Esophagus muscularis mucosa (tissue), 3 donors: ENCODE measurements around the gene PBXIP1.

Source experiments
- EP300 ChIP-seq: sonication (generic); formaldehyde crosslinking; IDR thresholded peaks from one replicate; pipeline ENCODE4 v1.6.1; 2017; ENCODE audit warnings: antibody characterized with exemption
- TF ChIP-seq, protein P1 (sequence below), 3 experiments: fragments of 200-600 bp in 2 of 3; fragments of 450-650 bp in 1 of 3; sonication (generic) in 2 of 3; IDR thresholded peaks; one replicate each; pipeline ENCODE4 v1.5.1; 2017 to 2019; ENCODE audit warnings: antibody characterized with exemption in 3 of 3, mild to moderate bottlenecking in 2 of 3, moderate library complexity in 1 of 3

DNA sequence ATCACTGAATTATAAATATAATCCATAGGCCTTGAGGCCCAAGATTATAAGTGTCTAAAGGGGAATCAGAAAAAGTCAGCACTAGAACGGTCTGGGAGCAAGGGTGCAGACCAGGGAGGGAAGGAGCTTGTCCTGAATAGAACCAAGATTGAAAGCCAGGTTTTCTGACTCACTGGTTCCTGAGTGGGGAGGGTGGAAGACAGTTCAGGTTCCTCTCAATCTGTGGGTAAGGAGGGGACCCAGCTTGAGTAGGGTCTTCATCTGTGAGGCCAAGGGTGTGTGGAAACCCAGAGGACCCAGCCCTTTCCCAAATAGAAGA is 38.3 kb upstream of the PBXIP1 start:
- TF ChIP-seq, protein P1, sequence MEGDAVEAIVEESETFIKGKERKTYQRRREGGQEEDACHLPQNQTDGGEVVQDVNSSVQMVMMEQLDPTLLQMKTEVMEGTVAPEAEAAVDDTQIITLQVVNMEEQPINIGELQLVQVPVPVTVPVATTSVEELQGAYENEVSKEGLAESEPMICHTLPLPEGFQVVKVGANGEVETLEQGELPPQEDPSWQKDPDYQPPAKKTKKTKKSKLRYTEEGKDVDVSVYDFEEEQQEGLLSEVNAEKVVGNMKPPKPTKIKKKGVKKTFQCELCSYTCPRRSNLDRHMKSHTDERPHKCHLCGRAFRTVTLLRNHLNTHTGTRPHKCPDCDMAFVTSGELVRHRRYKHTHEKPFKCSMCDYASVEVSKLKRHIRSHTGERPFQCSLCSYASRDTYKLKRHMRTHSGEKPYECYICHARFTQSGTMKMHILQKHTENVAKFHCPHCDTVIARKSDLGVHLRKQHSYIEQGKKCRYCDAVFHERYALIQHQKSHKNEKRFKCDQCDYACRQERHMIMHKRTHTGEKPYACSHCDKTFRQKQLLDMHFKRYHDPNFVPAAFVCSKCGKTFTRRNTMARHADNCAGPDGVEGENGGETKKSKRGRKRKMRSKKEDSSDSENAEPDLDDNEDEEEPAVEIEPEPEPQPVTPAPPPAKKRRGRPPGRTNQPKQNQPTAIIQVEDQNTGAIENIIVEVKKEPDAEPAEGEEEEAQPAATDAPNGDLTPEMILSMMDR (IDR thresholded peaks at IDR 0.05), result no peak
- no peak for TF ChIP-seq EP300
